Mesangial cell (primary cell): Measurements from ENCODE around the gene ELAVL1. TPM values are rescaled to one million over a fixed set of nuclear protein-coding genes. Genes with fewer than 3 reads are reported as not detected.

Experiments
- total RNA-seq: library from RNA; depleted of rRNA; stranded (reverse); fragments of >200 nt; gene quantifications from 2 replicates; pipeline ENCODE4 v1.2.3, GENCODE V29; 2015

ELAVL1 gene
- total RNA-seq = 44.1 and 69.1 TPM in 2 replicates

GRCh38 chr19:8005534-8006256 is at the start of gene ELAVL1:
ELAVL1 (minus strand) TSS chr19:8005641; CDS start chr19:7991815, 13,826 bp downstream.

GRCh38 chr19:8052464-8052859 is 47.0 kb upstream of the ELAVL1 start, which contains the start of gene CCL25:
CCL25 (plus strand) TSS chr19:8052760; CDS start chr19:8053050, 290 bp downstream.

DNA sequence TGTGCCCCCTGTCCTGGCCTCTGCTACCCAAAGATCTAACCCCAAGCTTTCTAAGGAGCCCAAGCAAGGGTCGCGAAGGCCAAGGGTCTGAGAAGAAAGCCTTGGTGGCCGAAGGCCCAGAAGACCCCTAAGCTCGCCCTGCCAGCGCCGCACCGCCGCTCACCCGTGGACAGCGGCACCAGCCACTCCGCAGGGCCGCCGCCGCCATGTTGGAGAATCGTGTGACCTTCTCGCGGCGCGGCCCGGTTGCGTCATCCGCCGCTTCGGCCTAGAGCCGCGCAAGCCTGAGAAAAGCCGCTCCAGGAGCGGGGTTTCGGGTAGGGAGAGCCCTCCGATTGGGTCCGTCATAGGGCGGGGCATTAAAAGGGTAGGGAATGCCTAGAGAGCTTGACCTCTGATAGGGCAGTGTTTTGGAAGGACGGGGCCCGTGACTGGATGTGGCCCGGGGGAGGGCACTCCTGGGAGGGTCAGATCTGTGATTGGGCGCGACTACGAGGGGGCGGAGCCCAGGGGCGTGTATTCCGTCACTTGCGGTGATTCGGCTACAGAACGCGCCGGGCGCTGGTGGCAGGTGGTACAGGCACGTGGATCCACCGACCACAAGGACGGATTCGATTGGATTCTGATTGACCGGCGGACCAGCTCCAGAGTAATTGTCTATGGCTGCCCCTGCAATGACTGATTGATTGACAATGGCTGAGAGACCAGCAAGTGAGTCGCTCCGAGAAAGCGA is 61.8 kb downstream of the ELAVL1 start, which contains the start of gene TIMM44:
Gene TIMM44, minus strand, starts transcription at position 223 of the 733 bp plus-strand sequence. Its CDS starts 15 bp downstream, at position 208.

DNA sequence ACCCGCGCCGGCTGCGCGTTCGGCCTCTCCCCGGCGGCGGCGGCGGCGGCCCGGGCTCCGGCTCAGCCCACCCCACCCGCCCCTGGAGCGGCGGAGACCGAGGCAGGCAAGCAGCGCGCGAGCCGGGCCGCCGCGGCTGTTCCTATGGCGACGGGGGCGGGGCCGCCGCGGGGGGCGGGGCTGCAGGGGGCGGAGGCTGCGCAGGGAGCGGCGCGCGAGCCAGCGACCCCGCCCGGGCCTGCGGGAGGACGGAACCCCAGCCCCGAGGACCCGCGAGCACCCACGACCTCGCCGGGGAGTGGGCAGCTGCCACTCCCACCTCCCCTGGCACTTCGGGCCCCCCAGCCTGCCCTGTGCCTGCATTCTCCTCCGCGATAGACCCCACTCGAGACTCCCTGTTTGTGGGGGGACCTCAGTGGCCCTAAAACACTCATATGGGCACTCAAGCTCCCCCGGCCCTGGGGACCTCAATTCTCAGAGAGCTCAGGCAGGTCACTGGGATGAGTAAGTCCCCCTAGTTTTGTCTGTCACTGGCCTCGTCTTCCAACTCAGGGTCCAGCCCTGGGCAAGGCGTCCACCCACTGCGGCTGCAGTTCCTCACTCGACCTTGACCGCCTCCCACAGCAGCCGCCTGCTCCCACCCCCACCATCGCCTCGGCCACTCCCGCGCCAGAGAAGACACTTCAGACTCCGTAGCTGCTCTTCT is 79.3 kb downstream of the ELAVL1 start, which contains the start of gene CTXN1:
Gene CTXN1, minus strand, starts transcription at position 115 of the 706 bp plus-strand sequence. CDS start 597 bp downstream, outside the sequence.

DNA sequence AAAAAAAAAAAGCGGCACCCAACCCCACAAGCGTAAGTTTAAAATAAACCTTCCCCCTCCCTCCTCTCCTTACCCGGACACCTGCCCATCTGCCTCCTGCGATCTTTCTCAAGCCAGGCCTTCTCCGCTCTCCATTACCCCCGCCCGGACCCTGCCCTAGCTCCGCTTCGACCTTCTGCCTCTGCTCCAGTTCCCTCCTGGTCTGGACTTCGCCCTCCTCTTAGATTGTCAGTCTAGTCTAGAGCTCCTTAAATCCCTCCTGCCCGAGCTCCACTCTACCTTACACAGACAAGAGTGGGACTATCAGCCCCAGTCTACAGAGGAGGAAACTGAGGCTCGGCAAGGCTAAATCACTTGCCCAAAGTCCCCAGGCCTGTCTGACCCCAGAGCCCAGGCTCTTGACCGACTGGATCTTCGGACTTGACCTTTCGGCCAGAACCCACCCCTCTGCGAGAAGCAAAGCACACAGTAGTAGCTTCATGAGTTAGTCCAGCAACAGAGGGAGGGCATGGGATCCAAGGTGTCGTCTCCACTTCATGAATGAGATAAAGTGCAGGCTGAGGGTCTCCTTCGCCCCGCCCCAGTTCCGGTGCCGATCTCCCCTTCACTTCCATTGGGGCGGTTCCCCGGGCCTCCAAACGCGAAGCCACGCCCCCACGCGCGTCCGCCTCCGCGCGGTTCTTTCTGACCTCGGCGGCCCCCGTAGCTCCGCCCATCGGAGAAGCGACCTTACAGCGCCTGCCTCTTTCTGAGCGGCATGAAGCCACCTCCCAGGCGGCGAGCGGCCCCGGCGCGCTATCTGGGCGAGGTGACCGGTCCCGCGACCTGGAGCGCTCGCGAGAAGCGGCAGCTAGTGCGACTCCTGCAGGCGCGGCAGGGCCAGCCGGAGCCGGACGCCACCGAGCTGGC is 85.6 kb downstream of the ELAVL1 start, which contains the start of gene SNAPC2:
Gene SNAPC2, plus strand, starts transcription at position 729 of the 909 bp plus-strand sequence. Its CDS starts 29 bp downstream, at position 758.

DNA sequence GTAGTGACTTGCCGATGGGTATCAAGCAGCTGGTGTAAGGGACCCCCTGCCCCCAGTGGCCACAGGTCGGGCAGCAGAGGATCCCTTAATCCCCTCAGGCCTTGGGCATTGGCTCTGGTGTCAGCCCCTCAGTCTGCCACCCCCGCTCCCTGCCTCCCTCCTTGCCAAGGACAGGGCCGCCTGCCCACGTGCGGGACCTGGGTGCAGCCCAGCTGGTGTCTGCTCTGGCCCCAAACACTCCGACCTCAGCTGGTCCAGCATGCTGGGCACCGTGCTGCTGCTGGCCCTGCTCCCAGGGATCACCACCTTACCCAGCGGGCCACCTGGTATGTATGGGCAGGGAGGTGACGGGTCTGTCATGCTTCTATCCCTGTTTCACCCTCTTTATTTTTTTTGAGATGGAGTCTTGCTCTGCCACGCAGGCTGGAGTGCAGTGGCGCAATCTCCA is 90.8 kb downstream of the ELAVL1 start, which contains the start of gene TGFBR3L:
Gene TGFBR3L, plus strand, starts transcription at position 233 of the 448 bp plus-strand sequence.

Other genes with a start within 250 kb of the ELAVL1 start
- not detected in 2 replicates for gene CLEC4M, start 242.4 kb downstream of the ELAVL1 start, total RNA-seq
- 10.4 and 17.5 TPM in 2 replicates for gene EVI5L, start 175.4 kb downstream of the ELAVL1 start, total RNA-seq
- 0.65 and 1.0 TPM in 2 replicates for gene PRR36, start 131.3 kb downstream of the ELAVL1 start, total RNA-seq
- gene LRRC8E, start 117.1 kb downstream of the ELAVL1 start, total RNA-seq = 12.9 and 24.2 TPM in 2 replicates
- 11.7 and 17.7 TPM in 2 replicates for gene MAP2K7, start 101.8 kb downstream of the ELAVL1 start, total RNA-seq
- gene TGFBR3L, start 90.8 kb downstream of the ELAVL1 start, total RNA-seq = 1.8 and 4.4 TPM in 2 replicates
- 24.3 and 38.7 TPM in 2 replicates for gene SNAPC2, start 85.3 kb downstream of the ELAVL1 start, total RNA-seq
- gene CTXN1, start 79.5 kb downstream of the ELAVL1 start, total RNA-seq = 11.9 and 35.4 TPM in 2 replicates
- 55.8 and 76.6 TPM in 2 replicates for gene TIMM44, start 62.0 kb downstream of the ELAVL1 start, total RNA-seq
- gene CCL25, start 47.1 kb upstream of the ELAVL1 start, total RNA-seq = not detected in 2 replicates
- gene FBN3, start 144.0 kb upstream of the ELAVL1 start, total RNA-seq = under 0.01 TPM in 1 of 2 replicates, not detected in the other
- 10.4 and 57.3 TPM in 2 replicates for gene CERS4, start 203.7 kb upstream of the ELAVL1 start, total RNA-seq